HG02885 (cell line): ENCODE data around the gene MYRIP.

Source experiments
- ATAC-seq: cut with Tn5 transposase; IDR thresholded peaks from one replicate; pipeline ENCODE4 v1.9.1; 2021; ENCODE audit warnings: mild to moderate bottlenecking; ENCODE audit not compliant: unreplicated experiment, poor library complexity

MYRIP gene

GRCh38 chr3:40211579-40211978 lies 402.2 kb downstream of the MYRIP start:
- no peak for ATAC-seq

GRCh38 chr3:40213556-40213955 lies 404.1 kb downstream of the MYRIP start:
- ATAC-seq, result no peak

GRCh38 chr3:40215015-40215414 lies 405.6 kb downstream of the MYRIP start:
- ATAC-seq, result no peak

- ATAC-seq, result no peak
Observed at GRCh38 chr3:40216471-40216870, 407.1 kb downstream of the MYRIP start.

- ATAC-seq, result no peak
Observed at GRCh38 chr3:40223856-40224255, 414.4 kb downstream of the MYRIP start.

GRCh38 chr3:40224796-40225515 lies 415.5 kb downstream of the MYRIP start:
- ATAC-seq, result no peak

GRCh38 chr3:40226636-40227035 lies 417.2 kb downstream of the MYRIP start:
- no peak for ATAC-seq

- ATAC-seq, result no peak
Observed at GRCh38 chr3:40228792-40229350, 419.5 kb downstream of the MYRIP start.

GRCh38 chr3:40229386-40229785 lies 420.0 kb downstream of the MYRIP start:
- peak; percentile 89 for ATAC-seq

GRCh38 chr3:40229963-40230362 lies 420.6 kb downstream of the MYRIP start:
- no peak for ATAC-seq

GRCh38 chr3:40230382-40230781 lies 421.0 kb downstream of the MYRIP start:
- no peak for ATAC-seq

GRCh38 chr3:40232626-40233025 lies 423.2 kb downstream of the MYRIP start:
- ATAC-seq, result no peak

GRCh38 chr3:40237159-40237558 lies 427.8 kb downstream of the MYRIP start:
- ATAC-seq, result no peak

- no peak for ATAC-seq
Observed at GRCh38 chr3:40237889-40238571, 428.6 kb downstream of the MYRIP start.

- ATAC-seq, result no peak
Observed at GRCh38 chr3:40240921-40241320, 431.5 kb downstream of the MYRIP start.

GRCh38 chr3:40242216-40242615 lies 432.8 kb downstream of the MYRIP start:
- no peak for ATAC-seq

GRCh38 chr3:40242638-40243037 lies 433.2 kb downstream of the MYRIP start:
- no peak for ATAC-seq

- no peak for ATAC-seq
Observed at GRCh38 chr3:40243056-40243455, 433.6 kb downstream of the MYRIP start.

GRCh38 chr3:40247714-40248454 lies 438.5 kb downstream of the MYRIP start:
- no peak for ATAC-seq

GRCh38 chr3:40248591-40248990 lies 439.2 kb downstream of the MYRIP start:
- ATAC-seq, result no peak

GRCh38 chr3:40249168-40249567 lies 439.8 kb downstream of the MYRIP start:
- ATAC-seq, result no peak
